VCaP (cell line): ENCODE data around the gene SGCA.

Experiments
- H3K27ac ChIP-seq: fragments of 450-650 bp; 2 replicates; pipeline ENCODE4 v1.5.1; 2017
- TF ChIP-seq, protein P1 (sequence below): fragments of 450-650 bp; conservative IDR thresholded peaks from 2 replicates; pipeline ENCODE4 v1.5.1; 2017; ENCODE audit warnings: mild to moderate bottlenecking, moderate library complexity

SGCA gene

DNA sequence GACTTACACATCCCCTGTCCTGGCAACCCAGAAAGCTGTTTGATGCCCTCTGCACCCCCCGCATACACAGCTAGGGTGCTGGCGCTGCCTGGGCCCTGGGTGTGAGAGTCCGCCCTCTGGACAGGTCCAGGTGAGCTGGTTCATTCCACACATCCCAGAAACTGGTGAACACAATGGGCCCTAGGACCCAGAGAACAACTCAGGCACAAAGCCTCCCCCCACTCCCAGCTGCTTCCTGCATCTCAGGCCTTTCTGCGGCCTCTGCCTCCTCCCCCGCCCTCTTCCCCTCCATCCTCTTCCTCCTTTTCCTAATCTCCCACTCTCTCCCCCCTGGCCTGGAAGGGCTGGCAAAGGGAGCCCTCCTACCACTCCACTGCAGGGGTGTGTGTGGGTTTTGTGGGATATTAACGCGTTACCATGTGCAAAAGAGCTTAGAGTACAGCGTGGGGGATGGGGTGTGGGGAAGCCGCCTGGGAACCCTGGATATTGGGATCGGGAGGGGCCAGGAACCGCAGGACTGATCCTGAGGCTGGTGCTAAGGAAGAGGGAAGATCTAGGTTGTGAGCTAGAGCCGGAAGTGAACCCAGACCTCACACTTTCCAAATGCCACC is 13.8 kb upstream of the SGCA start:
- H3K27ac ChIP-seq = peak overlapping the region; percentile 86; the same call in 1 of the 2 replicates
- TF ChIP-seq, protein P1, sequence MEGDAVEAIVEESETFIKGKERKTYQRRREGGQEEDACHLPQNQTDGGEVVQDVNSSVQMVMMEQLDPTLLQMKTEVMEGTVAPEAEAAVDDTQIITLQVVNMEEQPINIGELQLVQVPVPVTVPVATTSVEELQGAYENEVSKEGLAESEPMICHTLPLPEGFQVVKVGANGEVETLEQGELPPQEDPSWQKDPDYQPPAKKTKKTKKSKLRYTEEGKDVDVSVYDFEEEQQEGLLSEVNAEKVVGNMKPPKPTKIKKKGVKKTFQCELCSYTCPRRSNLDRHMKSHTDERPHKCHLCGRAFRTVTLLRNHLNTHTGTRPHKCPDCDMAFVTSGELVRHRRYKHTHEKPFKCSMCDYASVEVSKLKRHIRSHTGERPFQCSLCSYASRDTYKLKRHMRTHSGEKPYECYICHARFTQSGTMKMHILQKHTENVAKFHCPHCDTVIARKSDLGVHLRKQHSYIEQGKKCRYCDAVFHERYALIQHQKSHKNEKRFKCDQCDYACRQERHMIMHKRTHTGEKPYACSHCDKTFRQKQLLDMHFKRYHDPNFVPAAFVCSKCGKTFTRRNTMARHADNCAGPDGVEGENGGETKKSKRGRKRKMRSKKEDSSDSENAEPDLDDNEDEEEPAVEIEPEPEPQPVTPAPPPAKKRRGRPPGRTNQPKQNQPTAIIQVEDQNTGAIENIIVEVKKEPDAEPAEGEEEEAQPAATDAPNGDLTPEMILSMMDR = no peak

- no peak overlapping the region for H3K27ac ChIP-seq
- TF ChIP-seq, protein P1 = no peak
These were observed 13.1 kb upstream of the SGCA start for GRCh38 chr17:50152736-50153135.

GRCh38 chr17:50153650-50154575 is 11.9 kb upstream of the SGCA start:
- TF ChIP-seq, protein P1 = no peak
- H3K27ac ChIP-seq = no peak overlapping the region

DNA sequence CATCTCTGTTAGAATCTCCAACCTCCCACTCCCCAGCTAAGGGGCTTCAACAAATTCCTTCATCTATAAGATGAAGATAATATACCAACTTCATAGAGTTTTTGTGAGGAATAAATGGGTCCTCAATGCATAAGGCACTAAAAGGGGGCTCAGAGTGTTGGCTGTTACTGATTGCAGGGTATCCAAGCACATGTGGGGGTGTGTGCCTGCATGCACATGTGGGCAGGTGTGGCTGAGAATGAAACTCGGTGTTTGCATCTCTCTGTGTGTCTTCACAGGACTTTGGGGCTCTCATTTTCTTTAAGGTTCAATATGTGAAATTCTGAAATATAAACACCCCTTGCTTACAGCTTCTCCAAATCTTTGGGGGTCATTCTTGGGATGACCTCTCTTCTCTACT is 11.2 kb upstream of the SGCA start:
- TF ChIP-seq, protein P1 = no peak
- H3K27ac ChIP-seq = no peak overlapping the region

GRCh38 chr17:50155115-50155819 is 10.5 kb upstream of the SGCA start:
- TF ChIP-seq, protein P1 = no peak

DNA sequence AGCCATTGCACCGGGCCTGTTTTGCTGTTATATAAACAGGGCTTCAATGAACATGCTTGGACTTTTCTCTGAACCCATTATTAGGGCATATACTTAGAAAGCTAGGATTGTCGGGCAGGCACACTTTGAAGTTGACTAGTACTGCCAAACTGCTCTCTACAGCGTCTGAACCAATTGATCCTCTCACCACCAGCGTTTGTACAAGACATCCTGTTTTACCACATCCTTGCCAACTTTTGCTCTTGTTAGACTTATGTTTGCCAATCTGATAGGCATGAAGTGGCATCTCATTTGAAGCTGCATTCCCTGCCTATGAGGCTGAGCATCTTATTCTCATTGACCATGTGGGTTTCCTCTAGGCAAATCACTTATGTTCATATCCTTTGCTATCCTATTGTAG is 7.9 kb upstream of the SGCA start:
- TF ChIP-seq, protein P1 = no peak
- no peak overlapping the region for H3K27ac ChIP-seq

More at GRCh38 chr17:50155115-50155819, 10.5 kb upstream of the SGCA start:
- no peak overlapping the region for H3K27ac ChIP-seq
